Activated naive CD4-positive, alpha-beta T cell treated with Interleukin-2 at 50 U/mL for 16 hours (primary cell): ENCODE results near the gene BAIAP2.
A peak's percentile ranks its signal among the peaks of the same experiment; 100 is the strongest.

ENCODE experiments used
- DNase-seq: peaks from one replicate; pipeline ENCODE4 v3.0.0-alpha.2; 2020

Gene BAIAP2

GRCh38 chr17:81128774-81129173, 93.8 kb downstream of the BAIAP2 start:
- no peak for DNase-seq

- DNase-seq = no peak
Observed at GRCh38 chr17:81129289-81129688, 94.3 kb downstream of the BAIAP2 start.

GRCh38 chr17:81129711-81130367, 94.9 kb downstream of the BAIAP2 start:
- no peak for DNase-seq

GRCh38 chr17:81130385-81131361, 95.7 kb downstream of the BAIAP2 start:
- DNase-seq = no peak

- DNase-seq = no peak
Observed at GRCh38 chr17:81131486-81132196, 96.7 kb downstream of the BAIAP2 start.

GRCh38 chr17:81132197-81132540, 97.2 kb downstream of the BAIAP2 start:
- DNase-seq = no peak

GRCh38 chr17:81132770-81133723, 98.1 kb downstream of the BAIAP2 start:
- no peak for DNase-seq

GRCh38 chr17:81134064-81134781, 99.3 kb downstream of the BAIAP2 start:
- no peak for DNase-seq

- DNase-seq = no peak
Observed at GRCh38 chr17:81135505-81136278, 100.7 kb downstream of the BAIAP2 start.

GRCh38 chr17:81136366-81136765, 101.4 kb downstream of the BAIAP2 start:
- DNase-seq = no peak

- no peak for DNase-seq
Observed at GRCh38 chr17:81137248-81137647, 102.3 kb downstream of the BAIAP2 start.

GRCh38 chr17:81138083-81138482, 103.1 kb downstream of the BAIAP2 start:
- no peak for DNase-seq

GRCh38 chr17:81138500-81138899, 103.5 kb downstream of the BAIAP2 start:
- no peak for DNase-seq

- no peak for DNase-seq
Observed at GRCh38 chr17:81139428-81139827, 104.5 kb downstream of the BAIAP2 start.

- no peak for DNase-seq
Observed at GRCh38 chr17:81140018-81140417, 105.1 kb downstream of the BAIAP2 start.

- DNase-seq = no peak
Observed at GRCh38 chr17:81140695-81141094, 105.7 kb downstream of the BAIAP2 start.

- DNase-seq = peak; percentile 65
Observed at GRCh38 chr17:81142301-81143199, 107.6 kb downstream of the BAIAP2 start.

GRCh38 chr17:81143200-81143527, 108.2 kb downstream of the BAIAP2 start:
- no peak for DNase-seq

GRCh38 chr17:81143717-81144422, 108.9 kb downstream of the BAIAP2 start:
- no peak for DNase-seq
